MV-4-11 (cell line): ENCODE data around the gene PIBF1.

Experiments used
- DNase-seq: peaks from one replicate; lab custom pipeline; 2025; lab: John Stamatoyannopoulos, UW

PIBF1 gene

GRCh38 chr13:73060251-73061160 is 278.6 kb downstream of the PIBF1 start:
- DNase-seq: no peak

GRCh38 chr13:73061473-73061872 is 279.5 kb downstream of the PIBF1 start:
- no peak for DNase-seq

GRCh38 chr13:73061876-73062275 is 279.9 kb downstream of the PIBF1 start:
- DNase-seq: no peak

- no peak for DNase-seq
These were observed 280.5 kb downstream of the PIBF1 start for GRCh38 chr13:73062468-73062867.

- no peak for DNase-seq
These were observed 281.2 kb downstream of the PIBF1 start for GRCh38 chr13:73063166-73063565.

GRCh38 chr13:73065036-73065435 is 283.1 kb downstream of the PIBF1 start:
- DNase-seq: no peak

- DNase-seq: no peak
These were observed 283.9 kb downstream of the PIBF1 start for GRCh38 chr13:73065665-73066340.
